IPS-18c (cell line): ENCODE results near the gene C1QTNF8.

ENCODE experiments used
- H3K4me3 ChIP-seq: 2 replicates; pipeline ENCODE4 v1.7.0; 2013; ENCODE audit warnings: low read depth, mild to moderate bottlenecking, low read length, moderate library complexity; ENCODE audit not compliant: insufficient read depth
- H3K9me3 ChIP-seq: one replicate; pipeline ENCODE4 v1.6.1; 2013; ENCODE audit warnings: mild to moderate bottlenecking, low read length, moderate library complexity; ENCODE audit not compliant: control insufficient read depth, insufficient read depth

C1QTNF8 gene

DNA sequence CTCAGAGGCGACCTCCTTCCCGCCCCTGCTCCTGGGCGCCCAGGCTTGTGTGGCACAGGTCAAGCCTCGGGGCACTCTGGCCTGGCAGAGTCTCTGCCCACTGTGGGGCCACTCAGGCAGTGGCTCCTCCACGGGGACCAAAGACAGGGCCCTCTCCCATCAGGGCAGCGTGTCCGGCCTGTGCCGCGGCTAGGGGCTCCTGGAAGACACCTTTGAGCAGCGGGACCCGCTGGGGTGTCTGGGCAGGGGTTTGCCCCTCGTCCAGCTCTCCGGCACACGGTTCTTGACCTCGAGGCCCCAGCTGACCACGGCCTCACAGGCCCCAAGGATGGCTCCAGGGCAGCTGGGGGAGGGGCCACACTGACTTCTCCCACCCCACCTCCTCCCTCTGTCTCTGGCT lies 48.2 kb downstream of the C1QTNF8 start:
- Histone ChIP-seq H3K9me3 (no peaks in the 10 kb centered on the region), H3K4me3 (no peak overlapping the region; the same call in 1 of the 2 replicates)

DNA sequence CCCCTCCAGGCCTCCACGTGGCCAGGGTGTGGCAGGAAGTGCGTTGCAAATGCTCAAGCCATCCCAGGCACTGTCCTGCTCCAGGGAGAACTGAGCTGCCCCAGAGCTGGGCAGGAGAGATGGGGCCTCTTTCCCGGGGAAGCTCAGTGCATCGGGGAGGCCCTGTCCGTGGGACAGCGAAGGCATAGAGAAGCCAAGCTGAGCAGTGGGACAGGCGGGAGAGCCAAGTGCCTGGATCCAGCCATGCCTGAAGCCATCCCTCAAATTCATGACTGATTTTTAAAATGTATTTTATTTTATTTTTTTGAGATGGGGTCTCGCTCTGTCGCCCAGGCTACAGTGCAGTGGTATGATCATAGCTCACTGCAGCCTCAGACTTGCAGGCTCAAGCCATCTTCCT lies 48.9 kb downstream of the C1QTNF8 start:
- H3K4me3 ChIP-seq = no peak overlapping the region
- no peaks in the 10 kb centered on the region for H3K9me3 ChIP-seq

DNA sequence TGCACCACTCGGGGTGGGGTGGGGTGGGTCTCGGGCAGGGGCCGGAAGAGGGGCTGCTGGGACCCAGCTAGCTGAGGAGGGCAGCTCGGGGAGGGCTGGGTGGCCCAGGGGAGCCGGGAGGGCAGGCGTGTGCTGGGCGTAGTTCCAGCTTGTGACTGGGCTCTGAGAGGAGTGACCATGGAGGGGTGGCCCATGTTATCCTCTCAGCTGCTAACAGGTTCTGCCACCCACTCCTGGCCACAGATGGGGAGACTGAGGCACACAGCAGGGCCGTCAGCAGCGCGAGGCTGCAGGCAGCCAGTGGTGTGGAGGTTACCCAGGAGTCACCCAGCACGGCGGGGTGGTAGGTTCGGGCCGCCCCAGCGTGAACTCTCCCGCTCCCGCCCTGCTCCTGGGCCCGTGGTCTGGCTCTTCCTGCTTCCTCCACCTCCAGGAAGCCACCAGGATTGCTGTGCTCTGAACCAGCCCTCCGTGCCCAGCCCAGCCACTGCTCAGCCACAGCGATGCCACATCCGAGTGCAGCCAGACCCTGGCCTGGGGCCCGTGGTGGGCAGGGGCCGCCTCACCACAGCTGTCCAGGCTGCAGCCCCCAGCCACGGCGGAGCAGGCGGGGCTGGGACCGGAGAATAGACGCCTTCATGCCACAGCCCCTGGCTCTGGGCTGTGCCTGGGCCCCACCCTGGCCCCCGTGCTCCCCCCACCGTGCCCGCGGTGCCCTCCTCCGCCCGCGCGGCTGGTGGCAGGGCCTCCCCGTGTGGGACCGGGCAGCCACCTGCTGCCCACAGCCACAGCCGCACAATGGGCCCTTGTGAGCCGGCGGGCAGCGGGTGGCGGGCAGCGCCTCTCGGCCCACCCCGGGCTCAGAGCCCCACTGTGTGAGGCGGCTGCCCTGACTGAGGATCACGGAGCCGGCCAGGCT lies 49.8 kb downstream of the C1QTNF8 start:
- Histone ChIP-seq H3K4me3 (no peak overlapping the region), H3K9me3 (no peaks in the 10 kb centered on the region)

DNA sequence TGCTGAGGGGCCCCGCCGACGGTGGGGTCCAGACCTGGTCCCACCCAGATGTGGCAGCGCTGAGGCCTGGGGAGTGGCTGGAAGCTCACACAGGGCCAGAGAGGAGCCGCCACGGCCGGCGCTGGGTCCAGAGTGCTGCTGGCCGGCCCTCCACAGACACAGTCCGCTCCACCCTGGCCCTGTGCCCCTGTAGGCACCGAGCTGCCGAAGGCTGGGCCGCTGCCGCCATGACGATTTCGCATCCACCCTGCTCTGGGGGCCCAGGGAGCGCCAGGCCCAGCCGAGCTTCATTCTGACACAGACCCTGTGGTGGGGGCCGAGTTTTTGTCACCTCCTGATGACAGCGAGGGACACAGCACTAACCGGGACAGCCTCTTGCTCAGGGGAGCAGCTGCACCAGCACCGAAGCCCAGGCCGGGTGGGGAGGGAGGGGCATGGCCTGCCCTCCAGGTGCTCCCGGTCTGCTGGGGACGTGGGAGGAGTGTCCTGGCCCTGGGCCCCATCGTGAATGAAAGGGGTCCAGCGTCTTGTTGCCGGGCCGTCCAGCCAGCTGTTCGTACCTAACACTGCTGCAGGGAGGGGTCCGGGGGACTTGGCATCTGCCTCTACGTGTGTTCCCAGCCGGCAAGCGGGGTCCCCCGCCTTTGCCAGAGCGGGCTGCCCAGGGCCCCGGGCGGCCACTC lies 50.6 kb downstream of the C1QTNF8 start:
- Histone ChIP-seq H3K4me3 (no peak overlapping the region), H3K9me3 (peaks cover 2% of the 10 kb centered on the region)

DNA sequence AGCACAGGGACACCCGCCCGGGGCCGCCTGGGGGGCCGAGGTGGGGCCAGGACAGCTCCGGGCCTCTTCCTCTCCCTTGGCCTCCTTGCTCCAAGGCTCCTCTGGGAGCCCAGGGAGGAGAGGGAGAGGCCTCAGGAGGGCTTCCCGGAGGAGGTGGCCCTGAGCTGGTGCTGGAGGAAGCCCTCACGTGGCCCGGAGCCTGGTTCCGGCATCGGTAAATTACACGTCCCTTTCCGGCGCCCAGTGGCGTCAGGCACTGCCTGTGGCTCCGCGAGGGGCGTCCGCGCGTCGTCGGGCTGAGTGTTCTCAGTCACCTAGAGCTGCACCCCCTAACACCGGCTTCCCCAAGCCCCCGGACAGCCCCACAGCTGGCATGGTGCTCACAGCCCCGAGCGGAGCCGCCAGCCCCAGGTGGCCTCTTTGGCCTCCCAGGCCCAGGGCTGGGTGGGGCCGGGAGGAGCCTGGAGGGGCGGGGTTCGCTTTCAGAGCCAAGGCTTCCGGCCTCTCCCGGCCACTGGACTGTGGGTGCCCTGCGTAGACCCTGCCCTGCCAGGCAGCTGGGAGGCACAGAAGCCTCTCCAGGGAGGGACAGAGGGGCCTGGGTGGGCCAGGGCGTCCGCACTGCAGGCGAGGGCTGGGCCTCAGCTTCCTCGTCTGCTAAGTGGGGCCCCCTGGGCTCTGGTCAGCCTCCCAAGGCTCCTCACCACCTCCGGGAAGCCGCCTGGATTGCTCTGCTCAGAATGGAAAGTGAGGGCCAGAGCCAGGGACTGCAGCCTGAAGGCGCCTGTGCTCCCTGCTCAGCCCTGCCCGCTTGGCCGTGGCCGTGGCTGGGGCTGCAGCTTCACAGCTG lies 51.4 kb downstream of the C1QTNF8 start:
- no peak overlapping the region for H3K4me3 ChIP-seq
- peaks cover 2% of the 10 kb centered on the region for H3K9me3 ChIP-seq

DNA sequence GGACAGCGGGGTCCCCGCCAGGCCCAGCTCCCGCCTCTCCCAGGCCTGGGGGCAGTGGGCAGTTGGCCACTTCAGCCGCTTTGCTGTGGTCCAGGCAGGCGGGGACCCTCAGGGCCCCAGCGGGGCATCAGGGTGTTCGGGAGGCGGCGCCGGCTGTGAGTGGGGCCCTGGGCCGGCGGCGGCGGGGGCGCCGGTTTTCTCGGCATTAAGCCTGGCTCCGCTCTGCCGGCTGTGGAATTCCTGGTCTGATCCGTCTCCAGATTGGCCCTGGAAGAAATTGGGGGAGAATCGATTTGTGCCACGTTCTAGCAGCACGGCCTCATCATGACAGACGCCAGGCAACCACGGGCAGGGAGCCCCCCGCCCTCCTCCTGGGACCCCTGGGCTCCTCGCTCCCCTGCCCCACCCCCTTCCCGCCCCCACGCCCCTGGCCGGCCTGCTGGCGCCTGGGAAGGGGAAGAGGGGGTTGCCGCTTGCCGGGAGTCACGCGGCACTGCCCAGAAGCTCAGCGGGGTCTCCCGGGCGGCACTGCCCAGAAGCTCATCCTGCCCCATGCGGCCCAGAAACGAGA lies 52.1 kb downstream of the C1QTNF8 start:
- Histone ChIP-seq H3K4me3 (no peak overlapping the region), H3K9me3 (peaks cover 2% of the 10 kb centered on the region)

DNA sequence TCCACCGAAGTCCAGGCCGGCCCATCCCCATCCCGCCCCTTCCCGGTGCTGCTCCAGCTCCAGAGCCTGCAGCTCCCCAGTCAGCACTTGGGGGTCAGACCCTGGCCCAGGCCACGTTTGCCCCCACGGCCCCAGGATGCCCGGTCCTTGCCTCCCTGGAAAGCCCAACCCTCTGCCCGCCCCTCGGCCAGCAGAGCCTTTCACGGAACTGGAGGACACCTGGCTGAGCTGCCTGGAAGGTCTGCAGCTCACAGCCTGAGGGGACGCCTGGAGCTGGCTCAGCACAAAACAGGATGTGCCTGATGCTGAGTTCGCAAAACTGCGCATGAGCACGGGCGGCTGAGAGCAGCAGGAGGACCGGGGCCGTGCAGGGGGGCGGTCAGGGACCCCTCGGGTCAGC lies 53.2 kb downstream of the C1QTNF8 start:
- H3K9me3 ChIP-seq = peaks cover 2% of the 10 kb centered on the region
- H3K4me3 ChIP-seq = no peak overlapping the region

DNA sequence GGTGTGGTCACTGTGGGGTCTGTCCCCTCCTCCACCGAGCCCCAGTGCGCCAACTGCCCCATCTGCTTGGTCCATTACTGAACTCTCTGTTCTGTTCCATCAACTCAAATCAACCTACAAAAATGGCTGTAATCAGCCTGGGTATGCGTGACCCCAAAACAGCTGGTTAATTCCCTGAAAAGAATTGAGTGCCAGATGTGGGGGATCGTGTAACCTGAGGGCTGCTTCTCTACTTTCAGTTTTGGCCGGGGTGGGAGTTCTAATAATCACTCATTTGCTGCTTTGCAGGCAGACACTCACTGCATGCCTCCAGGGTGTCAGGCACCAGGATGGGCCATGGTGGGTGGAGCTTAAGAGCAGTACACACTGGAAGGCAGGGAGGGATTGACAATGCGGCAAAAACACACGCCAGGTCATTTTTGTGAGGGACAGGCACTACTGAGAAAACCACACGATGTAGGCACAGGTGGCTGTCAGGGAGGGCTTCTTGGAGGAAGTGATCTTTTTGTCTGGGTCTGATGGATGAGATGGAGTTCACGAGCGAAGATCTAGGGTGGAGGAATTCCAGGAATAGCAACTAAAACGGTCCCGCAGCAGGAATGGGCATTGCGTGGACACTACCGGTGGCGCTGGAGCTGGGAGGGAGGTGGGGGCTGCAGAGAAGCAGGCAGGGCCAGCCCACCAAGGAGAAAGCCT lies 53.8 kb downstream of the C1QTNF8 start:
- H3K9me3 ChIP-seq = peaks cover 2% of the 10 kb centered on the region
- no peak overlapping the region for H3K4me3 ChIP-seq

DNA sequence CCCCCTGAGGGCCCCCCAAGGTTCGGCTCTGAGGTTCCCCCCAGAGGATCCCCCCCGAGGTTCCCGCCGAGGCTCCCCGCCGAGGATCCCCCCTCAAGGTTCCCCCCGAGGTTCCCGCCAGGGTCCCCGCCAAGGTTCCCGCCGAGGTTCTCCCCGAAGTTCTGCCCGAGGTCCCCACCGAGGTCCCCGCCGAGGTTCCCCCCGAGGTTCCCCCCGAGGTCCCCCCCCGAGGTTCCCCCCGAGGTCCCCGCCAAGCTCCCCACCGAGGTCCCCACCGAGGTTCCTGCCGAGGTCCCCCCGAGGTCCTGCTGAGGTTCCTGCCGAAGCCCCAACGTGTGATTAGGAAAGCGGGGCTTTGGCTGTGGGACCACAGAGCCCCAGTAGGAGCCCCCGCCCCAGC lies 55.7 kb downstream of the C1QTNF8 start:
- H3K9me3 ChIP-seq = peaks cover 2% of the 10 kb centered on the region
- H3K4me3 ChIP-seq = no peak overlapping the region

DNA sequence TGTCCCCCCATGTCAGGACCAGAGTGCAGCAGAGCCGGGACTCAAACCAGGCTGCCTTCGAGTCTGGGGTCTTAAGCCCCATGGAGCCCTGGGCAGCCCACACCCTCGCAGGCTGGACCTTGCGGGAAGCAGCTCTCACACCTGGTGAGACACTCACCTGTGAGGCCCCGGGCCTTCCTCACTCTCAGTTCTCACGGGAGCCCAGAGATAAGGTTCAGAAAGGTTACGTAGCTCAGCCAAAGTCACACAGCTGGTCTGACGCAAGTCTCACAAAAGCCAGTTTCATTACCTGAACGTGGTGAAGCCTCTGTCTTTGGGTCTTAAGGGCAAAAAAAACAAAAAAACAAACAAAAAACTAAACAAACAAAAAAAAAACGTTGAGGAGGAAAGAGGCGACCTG lies 56.3 kb downstream of the C1QTNF8 start:
- Histone ChIP-seq H3K4me3 (no peak overlapping the region), H3K9me3 (peaks cover 2% of the 10 kb centered on the region)

DNA sequence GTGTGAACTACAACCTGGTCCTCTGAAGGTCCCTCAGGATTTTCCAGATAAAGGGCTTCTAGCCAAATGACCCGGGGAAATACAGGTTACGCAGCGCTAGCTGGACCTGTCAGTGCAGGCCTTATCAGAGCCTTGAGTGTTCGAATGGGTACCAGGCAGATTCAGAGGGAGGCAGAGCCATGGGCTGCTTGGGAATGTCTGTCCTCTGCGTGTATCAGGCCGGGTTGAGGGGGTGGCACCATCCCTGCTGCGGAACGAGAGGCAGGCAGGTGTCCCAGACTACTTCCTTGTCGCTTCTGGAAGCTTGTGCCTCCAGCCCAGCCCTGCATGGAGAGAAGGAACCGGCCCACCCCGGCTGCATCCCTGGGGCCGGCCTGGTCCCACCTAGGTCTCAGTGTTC lies 57.1 kb downstream of the C1QTNF8 start:
- Histone ChIP-seq H3K4me3 (no peak overlapping the region), H3K9me3 (peaks cover 2% of the 10 kb centered on the region)
